GM23248 (cell line): Measurements from ENCODE around the gene PYGM. TPM values are rescaled to one million over a fixed set of nuclear protein-coding genes. Genes with fewer than 3 reads are reported as not detected.

Experiments
- DNase-seq: peaks from one replicate; pipeline ENCODE4 v3.0.0-alpha.2; 2015
- H2AFZ ChIP-seq: fragments of 200-600 bp; sonication (generic); 2 replicates; pipeline ENCODE4 v1.6.1; 2016; ENCODE audit warnings: antibody characterized with exemption
- H3F3A ChIP-seq: fragments of 200-600 bp; sonication (generic); 2 replicates; pipeline ENCODE4 v1.6.1; 2016; ENCODE audit warnings: mild to moderate bottlenecking, antibody characterized with exemption, mixed run types; ENCODE audit not compliant: insufficient read depth
- H3K27ac ChIP-seq: fragments of 200-600 bp; sonication (generic); 2 replicates; pipeline ENCODE4 v1.5.1; 2016; ENCODE audit warnings: mild to moderate bottlenecking
- H3K27me3 ChIP-seq: fragments of 200-600 bp; sonication (generic); replicated peaks from 2 replicates; pipeline ENCODE4 v1.6.1; 2016; ENCODE audit warnings: mild to moderate bottlenecking; ENCODE audit not compliant: insufficient read depth
- H3K36me3 ChIP-seq: fragments of 200-600 bp; sonication (generic); 2 replicates; pipeline ENCODE4 v1.6.1; 2016; ENCODE audit warnings: low read depth, mild to moderate bottlenecking
- H3K4me1 ChIP-seq: fragments of 200-600 bp; sonication (generic); 2 replicates; pipeline ENCODE4 v1.6.1; 2016; ENCODE audit warnings: mild to moderate bottlenecking; ENCODE audit not compliant: insufficient read depth
- H3K4me2 ChIP-seq: fragments of 200-600 bp; sonication (generic); one replicate; pipeline ENCODE4 v1.6.1; 2016; ENCODE audit warnings: mild to moderate bottlenecking; ENCODE audit not compliant: unreplicated experiment
- H3K4me3 ChIP-seq: fragments of 200-600 bp; sonication (generic); 2 replicates; pipeline ENCODE4 v1.5.1; 2016; ENCODE audit warnings: mild to moderate bottlenecking
- H3K79me2 ChIP-seq: fragments of 200-600 bp; sonication (generic); 2 replicates; pipeline ENCODE4 v1.6.1; 2016; ENCODE audit warnings: mild to moderate bottlenecking; ENCODE audit not compliant: insufficient read depth
- H3K9ac ChIP-seq: fragments of 200-600 bp; sonication (generic); 2 replicates; pipeline ENCODE4 v1.6.1; 2016; ENCODE audit warnings: mild to moderate bottlenecking
- H3K9me2 ChIP-seq: fragments of 200-600 bp; sonication (generic); 2 replicates; pipeline ENCODE4 v1.6.1; 2016; ENCODE audit warnings: mixed run types, mild to moderate bottlenecking, moderate library complexity; ENCODE audit not compliant: insufficient read depth
- H3K9me3 ChIP-seq: fragments of 200-600 bp; sonication (generic); one replicate; pipeline ENCODE4 v1.6.1; 2017; ENCODE audit warnings: low read depth
- H4K20me1 ChIP-seq: fragments of 200-600 bp; sonication (generic); 2 replicates; pipeline ENCODE4 v1.6.0; 2016; ENCODE audit not compliant: insufficient read depth
- EZH2 ChIP-seq: fragments of 200-600 bp; sonication (generic); IDR thresholded peaks from 2 replicates; pipeline ENCODE4 v1.6.1; 2018; ENCODE audit warnings: antibody characterized with exemption, mild to moderate bottlenecking; ENCODE audit not compliant: insufficient read depth, poor library complexity, severe bottlenecking
- EZH2phosphoT487 ChIP-seq: fragments of 200-600 bp; sonication (generic); IDR thresholded peaks from 2 replicates; pipeline ENCODE4 v1.6.1; 2018; ENCODE audit warnings: antibody characterized with exemption, moderate library complexity, mild to moderate bottlenecking, low read depth; ENCODE audit not compliant: insufficient read depth
- WGBS, 2 experiments: methylation state at CpG; one replicate each; pipeline ENCODE4 v1.1.6; 2015 to 2017; ENCODE audit warnings: low lambda C conversion rate in 2 of 2, low coverage in 1 of 2; ENCODE audit errors: missing lambda C conversion rate in 2 of 2; 5-methylcytosine and 5-hydroxymethylcytosine counted together
- in situ Hi-C: fragments of 300-500 bp; cut with MboI; formaldehyde crosslinking; loops from 2 replicates; pipeline ENCODE4 v1.15.0; 2020
- polyA plus RNA-seq: library from polyadenylated mRNA; unstranded; fragments of >200 nt; fragmentation: Nextera tagmentation; extraction: Ambion mirVana; gene quantifications from 2 replicates; pipeline ENCODE4 v1.2.1, GENCODE V29; 2016
- total RNA-seq: library from RNA; depleted of rRNA; stranded (reverse); fragments of >200 nt; shearing (Covaris generic); gene quantifications from 2 replicates; pipeline ENCODE4 v1.2.3, GENCODE V29; 2014

The PYGM gene
- total and polyA plus RNA-seq, 2 experiments from 2014 or later = not detected

- in situ Hi-C loops = no loop called here
- H3K36me3 ChIP-seq = no peaks in the 10 kb centered on the region
- no peak overlapping the region for H3K9ac ChIP-seq
- H4K20me1 ChIP-seq = no peaks in the 10 kb centered on the region
- no peak overlapping the region for H2AFZ ChIP-seq
- no peak for DNase-seq
- H3K4me3 ChIP-seq = no peak overlapping the region
- no peak overlapping the region for H3K4me2 ChIP-seq
- H3F3A ChIP-seq = no peaks in the 10 kb centered on the region
- H3K27me3 ChIP-seq = peaks cover 8% of the 10 kb centered on the region; the same call in 1 of the 2 replicates
- no peaks in the 10 kb centered on the region for H3K79me2 ChIP-seq
- WGBS, 2 experiments = 69 to 75% methylated on average over 11 of the region's 11 CpGs
- H3K9me3 ChIP-seq = no peaks in the 10 kb centered on the region
- TF ChIP-seq EZH2phosphoT487 (no peak), EZH2 (no peak)
- no peaks in the 10 kb centered on the region for H3K9me2 ChIP-seq
- no peaks in the 10 kb centered on the region for H3K4me1 ChIP-seq
- H3K27ac ChIP-seq = no peak overlapping the region
Measured at GRCh38 chr11:64728757-64729365, 30.9 kb downstream of the PYGM start.

GRCh38 chr11:64726867-64727530 is 32.8 kb downstream of the PYGM start:
- no peaks in the 10 kb centered on the region for H3F3A ChIP-seq
- H3K36me3 ChIP-seq = no peaks in the 10 kb centered on the region
- H3K9ac ChIP-seq = no peak overlapping the region
- no peak overlapping the region for H3K4me2 ChIP-seq
- no peak for TF ChIP-seq EZH2phosphoT487
- TF ChIP-seq EZH2 = no peak
- no peaks in the 10 kb centered on the region for H3K4me1 ChIP-seq
- in situ Hi-C loops = no loop called here
- H3K9me2 ChIP-seq = no peaks in the 10 kb centered on the region
- H3K9me3 ChIP-seq = no peaks in the 10 kb centered on the region
- DNase-seq = no peak
- no peaks in the 10 kb centered on the region for H3K79me2 ChIP-seq
- H2AFZ ChIP-seq = no peak overlapping the region
- H3K4me3 ChIP-seq = no peak overlapping the region
- no peak overlapping the region for H3K27ac ChIP-seq
- 44 to 56% methylated on average over 7 of the region's 7 CpGs for WGBS, 2 experiments
- H4K20me1 ChIP-seq = no peaks in the 10 kb centered on the region
- H3K27me3 ChIP-seq = peaks cover 8% of the 10 kb centered on the region; the same call in 1 of the 2 replicates

- in situ Hi-C loops = no loop called here
- no peaks in the 10 kb centered on the region for H3K79me2 ChIP-seq
- no peaks in the 10 kb centered on the region for H3K9me2 ChIP-seq
- no peak overlapping the region for H3K9ac ChIP-seq
- no peak for DNase-seq
- 23 to 27% methylated on average over 5 to 8 of the region's 9 CpGs for WGBS, 2 experiments
- no peak overlapping the region for H3K27ac ChIP-seq
- H3K36me3 ChIP-seq = no peaks in the 10 kb centered on the region
- no peak overlapping the region for H2AFZ ChIP-seq
- no peak overlapping the region for H3K4me2 ChIP-seq
- H3K4me1 ChIP-seq = no peaks in the 10 kb centered on the region
- TF ChIP-seq EZH2phosphoT487 (no peak), EZH2 (no peak)
- no peaks in the 10 kb centered on the region for H4K20me1 ChIP-seq
- H3K9me3 ChIP-seq = no peaks in the 10 kb centered on the region
- H3F3A ChIP-seq = no peaks in the 10 kb centered on the region
- peaks cover 8% of the 10 kb centered on the region; the same call in 1 of the 2 replicates for H3K27me3 ChIP-seq
- H3K4me3 ChIP-seq = no peak overlapping the region
Measured at GRCh38 chr11:64726211-64726641, 33.5 kb downstream of the PYGM start.

GRCh38 chr11:64724863-64725532 is 34.8 kb downstream of the PYGM start:
- H3K36me3 ChIP-seq = no peaks in the 10 kb centered on the region
- no peak overlapping the region for H3K4me2 ChIP-seq
- no peaks in the 10 kb centered on the region for H3K79me2 ChIP-seq
- TF ChIP-seq EZH2 = no peak
- TF ChIP-seq EZH2phosphoT487 = no peak
- DNase-seq = no peak
- H3K27ac ChIP-seq = no peak overlapping the region
- WGBS, 2 experiments = 81 to 83% methylated on average over 7 of the region's 7 CpGs
- no peak overlapping the region for H2AFZ ChIP-seq
- H3K9ac ChIP-seq = no peak overlapping the region
- H3K9me2 ChIP-seq = no peaks in the 10 kb centered on the region
- H3K4me3 ChIP-seq = no peak overlapping the region
- in situ Hi-C loops = no loop called here
- no peaks in the 10 kb centered on the region for H3F3A ChIP-seq
- no peaks in the 10 kb centered on the region for H4K20me1 ChIP-seq
- H3K4me1 ChIP-seq = no peaks in the 10 kb centered on the region
- H3K27me3 ChIP-seq = peaks cover 15% of the 10 kb centered on the region
- H3K9me3 ChIP-seq = no peaks in the 10 kb centered on the region
